ENCODE results near the gene UTP11.

The UTP11 gene

GRCh38 chr1:38020396-38020795 is 7.9 kb downstream of the UTP11 start:
- Histone ChIP-seq H3K27me3 (ENCODE audit: control insufficient read depth in 3 of 3, insufficient read depth in 3 of 3, low read depth in 1 of 3, low read length in 3 of 3) (no peaks in the 10 kb centered on the region), H4K8ac (ENCODE audit: low read depth, low read length) (no peak overlapping the region), H3K4me2 (ENCODE audit: insufficient read depth, low read length, poor library complexity, severe bottlenecking) (no peak overlapping the region), H3K14ac (ENCODE audit: low read length) (no peak overlapping the region), H2BK12ac (ENCODE audit: low read length) (no peak overlapping the region), H3K18ac (ENCODE audit: low read length) (no peak overlapping the region), H3K79me1 (ENCODE audit: low read depth, low read length) (no peaks in the 10 kb centered on the region), H2AFZ (ENCODE audit: low read length) (no peak overlapping the region), H2BK15ac (ENCODE audit: low read length) (no peak overlapping the region), H3K9ac (ENCODE audit: low read depth, low read length, poor library complexity) (no peak overlapping the region), H4K91ac (ENCODE audit: low read depth, low read length, poor library complexity) (no peak overlapping the region), H3K36me3 (replicated peaks in 1 of 2; ENCODE audit: control insufficient read depth in 2 of 2, insufficient read depth in 2 of 2, low read length in 2 of 2) (peaks cover 30 to 95% of the 10 kb centered on the region in 2 donors), H3K27ac (replicated peaks; ENCODE audit: low read length) (no peak overlapping the region), H3K9me3 (replicated peaks in 1 of 2; ENCODE audit: control insufficient read depth in 2 of 2, insufficient read depth in 1 of 2, low read depth in 1 of 2, low read length in 2 of 2) (no peaks in the 10 kb centered on the region), H3K4ac (ENCODE audit: low read length) (no peak overlapping the region), H2AK5ac (ENCODE audit: low read depth, low read length) (no peak overlapping the region), H3K4me3 (ENCODE audit: low read length in 2 of 2) (no peak overlapping the region), H2BK5ac (ENCODE audit: low read length) (no peak overlapping the region), H2BK120ac (ENCODE audit: low read depth, low read length) (no peak overlapping the region), H3K23ac (ENCODE audit: low read depth, low read length, poor library complexity) (no peak overlapping the region), H3K4me1 (ENCODE audit: control insufficient read depth in 2 of 2, insufficient read depth in 1 of 2, low read depth in 1 of 2, low read length in 2 of 2) (no peaks in the 10 kb centered on the region)
- no peak for DNase-seq (ENCODE audit: low spot score)
- WGBS, 2 donors (ENCODE audit: extremely low coverage in 2 of 2, insufficient read length in 2 of 2, insufficient replicate concordance in 1 of 2) = no CpG with 5 or more reads among the region's 2 CpGs

- no peaks in the 10 kb centered on the region for H3K9me3 ChIP-seq (replicated peaks in 1 of 2; ENCODE audit: control insufficient read depth in 2 of 2, insufficient read depth in 1 of 2, low read depth in 1 of 2, low read length in 2 of 2)
- no peak overlapping the region for H4K91ac ChIP-seq (ENCODE audit: low read depth, low read length, poor library complexity)
- H2AK5ac ChIP-seq (ENCODE audit: low read depth, low read length) = no peak overlapping the region
- H3K4me2 ChIP-seq (ENCODE audit: insufficient read depth, low read length, poor library complexity, severe bottlenecking) = no peak overlapping the region
- no CpG with 5 or more reads among the region's 5 CpGs for WGBS, 2 donors (ENCODE audit: extremely low coverage in 2 of 2, insufficient read length in 2 of 2, insufficient replicate concordance in 1 of 2)
- DNase-seq (ENCODE audit: low spot score) = no peak
- no peaks in the 10 kb centered on the region for H3K79me1 ChIP-seq (ENCODE audit: low read depth, low read length)
- no peak overlapping the region for H2BK120ac ChIP-seq (ENCODE audit: low read depth, low read length)
- no peak overlapping the region for H3K23ac ChIP-seq (ENCODE audit: low read depth, low read length, poor library complexity)
- no peak overlapping the region for H3K4me3 ChIP-seq (ENCODE audit: low read length in 2 of 2)
- peaks cover 0 to 3% of the 10 kb centered on the region in 2 donors for H3K4me1 ChIP-seq (ENCODE audit: control insufficient read depth in 2 of 2, insufficient read depth in 1 of 2, low read depth in 1 of 2, low read length in 2 of 2)
- peaks cover 32 to 90% of the 10 kb centered on the region in 2 donors for H3K36me3 ChIP-seq (replicated peaks in 1 of 2; ENCODE audit: control insufficient read depth in 2 of 2, insufficient read depth in 2 of 2, low read length in 2 of 2)
- H2AFZ ChIP-seq (ENCODE audit: low read length) = no peak overlapping the region
- H2BK12ac ChIP-seq (ENCODE audit: low read length) = no peak overlapping the region
- H4K8ac ChIP-seq (ENCODE audit: low read depth, low read length) = no peak overlapping the region
- H3K18ac ChIP-seq (ENCODE audit: low read length) = no peak overlapping the region
- H2BK5ac ChIP-seq (ENCODE audit: low read length) = no peak overlapping the region
- no peak overlapping the region for H3K4ac ChIP-seq (ENCODE audit: low read length)
- no peak overlapping the region for H2BK15ac ChIP-seq (ENCODE audit: low read length)
- no peaks in the 10 kb centered on the region for H3K27me3 ChIP-seq (ENCODE audit: control insufficient read depth in 3 of 3, insufficient read depth in 3 of 3, low read depth in 1 of 3, low read length in 3 of 3)
- H3K14ac ChIP-seq (ENCODE audit: low read length) = no peak overlapping the region
- no peak overlapping the region for H3K9ac ChIP-seq (ENCODE audit: low read depth, low read length, poor library complexity)
- no peak overlapping the region for H3K27ac ChIP-seq (replicated peaks; ENCODE audit: low read length)
These were observed 9.4 kb downstream of the UTP11 start for GRCh38 chr1:38021969-38022368.

GRCh38 chr1:38022810-38023209 is 10.3 kb downstream of the UTP11 start:
- Histone ChIP-seq H2AFZ (ENCODE audit: low read length) (no peak overlapping the region), H3K18ac (ENCODE audit: low read length) (no peak overlapping the region), H3K23ac (ENCODE audit: low read depth, low read length, poor library complexity) (no peak overlapping the region), H3K4ac (ENCODE audit: low read length) (no peak overlapping the region), H3K27me3 (ENCODE audit: control insufficient read depth in 3 of 3, insufficient read depth in 3 of 3, low read depth in 1 of 3, low read length in 3 of 3) (no peaks in the 10 kb centered on the region), H2AK5ac (ENCODE audit: low read depth, low read length) (no peak overlapping the region), H3K36me3 (replicated peaks in 1 of 2; ENCODE audit: control insufficient read depth in 2 of 2, insufficient read depth in 2 of 2, low read length in 2 of 2) (peaks cover 30 to 88% of the 10 kb centered on the region in 2 donors), H3K79me1 (ENCODE audit: low read depth, low read length) (no peaks in the 10 kb centered on the region), H3K4me1 (ENCODE audit: control insufficient read depth in 2 of 2, insufficient read depth in 1 of 2, low read depth in 1 of 2, low read length in 2 of 2) (peaks cover 0 to 9% of the 10 kb centered on the region in 2 donors), H2BK5ac (ENCODE audit: low read length) (no peak overlapping the region), H4K8ac (ENCODE audit: low read depth, low read length) (no peak overlapping the region), H3K27ac (replicated peaks; ENCODE audit: low read length) (no peak overlapping the region), H2BK15ac (ENCODE audit: low read length) (no peak overlapping the region), H3K9ac (ENCODE audit: low read depth, low read length, poor library complexity) (no peak overlapping the region), H3K9me3 (replicated peaks in 1 of 2; ENCODE audit: control insufficient read depth in 2 of 2, insufficient read depth in 1 of 2, low read depth in 1 of 2, low read length in 2 of 2) (no peaks in the 10 kb centered on the region), H2BK12ac (ENCODE audit: low read length) (no peak overlapping the region), H3K14ac (ENCODE audit: low read length) (no peak overlapping the region), H3K4me3 (ENCODE audit: low read length in 2 of 2) (no peak overlapping the region), H2BK120ac (ENCODE audit: low read depth, low read length) (no peak overlapping the region), H3K4me2 (ENCODE audit: insufficient read depth, low read length, poor library complexity, severe bottlenecking) (no peak overlapping the region), H4K91ac (ENCODE audit: low read depth, low read length, poor library complexity) (no peak overlapping the region)
- WGBS, 2 donors (ENCODE audit: extremely low coverage in 2 of 2, insufficient read length in 2 of 2, insufficient replicate concordance in 1 of 2) = no CpG with 5 or more reads among the region's 3 CpGs
- no peak for DNase-seq (ENCODE audit: low spot score)

GRCh38 chr1:38025233-38025632 is 12.7 kb downstream of the UTP11 start:
- H4K8ac ChIP-seq (ENCODE audit: low read depth, low read length) = no peak overlapping the region
- no peaks in the 10 kb centered on the region for H3K9me3 ChIP-seq (replicated peaks in 1 of 2; ENCODE audit: control insufficient read depth in 2 of 2, insufficient read depth in 1 of 2, low read depth in 1 of 2, low read length in 2 of 2)
- H2BK12ac ChIP-seq (ENCODE audit: low read length) = no peak overlapping the region
- no peak for DNase-seq (ENCODE audit: low spot score)
- H3K23ac ChIP-seq (ENCODE audit: low read depth, low read length, poor library complexity) = no peak overlapping the region
- H3K27ac ChIP-seq (replicated peaks; ENCODE audit: low read length) = no peak overlapping the region
- no peak overlapping the region for H3K18ac ChIP-seq (ENCODE audit: low read length)
- no peaks in the 10 kb centered on the region for H3K79me1 ChIP-seq (ENCODE audit: low read depth, low read length)
- no CpG with 5 or more reads among the region's 2 CpGs for WGBS, 2 donors (ENCODE audit: extremely low coverage in 2 of 2, insufficient read length in 2 of 2, insufficient replicate concordance in 1 of 2)
- no peak overlapping the region for H3K4me3 ChIP-seq (ENCODE audit: low read length in 2 of 2)
- no peak overlapping the region for H3K4ac ChIP-seq (ENCODE audit: low read length)
- peaks cover 16 to 29% of the 10 kb centered on the region in 2 donors for H3K4me1 ChIP-seq (ENCODE audit: control insufficient read depth in 2 of 2, insufficient read depth in 1 of 2, low read depth in 1 of 2, low read length in 2 of 2)
- no peak overlapping the region for H2BK15ac ChIP-seq (ENCODE audit: low read length)
- peaks cover 22 to 64% of the 10 kb centered on the region in 2 donors for H3K36me3 ChIP-seq (replicated peaks in 1 of 2; ENCODE audit: control insufficient read depth in 2 of 2, insufficient read depth in 2 of 2, low read length in 2 of 2)
- no peak overlapping the region for H4K91ac ChIP-seq (ENCODE audit: low read depth, low read length, poor library complexity)
- no peak overlapping the region for H2AFZ ChIP-seq (ENCODE audit: low read length)
- no peak overlapping the region for H3K9ac ChIP-seq (ENCODE audit: low read depth, low read length, poor library complexity)
- no peak overlapping the region for H3K4me2 ChIP-seq (ENCODE audit: insufficient read depth, low read length, poor library complexity, severe bottlenecking)
- no peak overlapping the region for H2BK5ac ChIP-seq (ENCODE audit: low read length)
- H2BK120ac ChIP-seq (ENCODE audit: low read depth, low read length) = no peak overlapping the region
- no peak overlapping the region for H2AK5ac ChIP-seq (ENCODE audit: low read depth, low read length)
- H3K14ac ChIP-seq (ENCODE audit: low read length) = no peak overlapping the region
- no peaks in the 10 kb centered on the region for H3K27me3 ChIP-seq (ENCODE audit: control insufficient read depth in 3 of 3, insufficient read depth in 3 of 3, low read depth in 1 of 3, low read length in 3 of 3)

Measured in neuronal stem cell (in vitro differentiated cells).